Prostate gland (tissue), 2 donors: ENCODE data around the gene SH2D2A.

ENCODE experiments used
- POLR2AphosphoS5 ChIP-seq: sonication (generic); formaldehyde crosslinking; IDR thresholded peaks from one replicate; pipeline ENCODE4 v1.6.1; 2017; ENCODE audit warnings: antibody characterized with exemption
- TF ChIP-seq, protein P1 (sequence below), 4 experiments: fragments of 200-600 bp in 2 of 4; fragments of 450-650 bp in 2 of 4; sonication (generic) in 2 of 4; IDR thresholded peaks; 1 replicate in 3 of 4; 2 replicates in 1 of 4; pipeline ENCODE4 v1.5.1; 2016 to 2019; ENCODE audit warnings: antibody characterized with exemption in 4 of 4, mild to moderate bottlenecking in 2 of 4, moderate library complexity in 2 of 4

DNA sequence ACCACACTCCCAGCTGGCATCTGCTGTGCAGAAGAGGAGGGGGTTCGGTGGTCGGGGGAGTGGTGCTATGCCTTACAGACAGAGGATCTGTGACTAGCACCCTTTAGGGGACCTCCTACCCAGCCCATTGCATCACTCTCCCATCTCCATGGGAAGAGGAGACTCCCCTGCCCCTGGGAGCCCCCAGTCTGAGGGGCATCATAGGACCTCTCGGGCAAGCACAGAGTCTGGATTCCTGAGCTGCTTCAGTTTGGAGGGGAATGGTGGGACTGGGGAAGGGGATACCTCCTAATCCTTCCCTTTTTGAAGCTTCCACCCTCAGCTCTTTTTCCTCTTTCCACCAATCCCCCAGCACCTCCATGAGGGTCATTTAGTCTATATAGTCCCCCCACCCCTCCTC lies 40.9 kb upstream of the SH2D2A start:
- TF ChIP-seq POLR2AphosphoS5: no peak
- TF ChIP-seq, protein P1, sequence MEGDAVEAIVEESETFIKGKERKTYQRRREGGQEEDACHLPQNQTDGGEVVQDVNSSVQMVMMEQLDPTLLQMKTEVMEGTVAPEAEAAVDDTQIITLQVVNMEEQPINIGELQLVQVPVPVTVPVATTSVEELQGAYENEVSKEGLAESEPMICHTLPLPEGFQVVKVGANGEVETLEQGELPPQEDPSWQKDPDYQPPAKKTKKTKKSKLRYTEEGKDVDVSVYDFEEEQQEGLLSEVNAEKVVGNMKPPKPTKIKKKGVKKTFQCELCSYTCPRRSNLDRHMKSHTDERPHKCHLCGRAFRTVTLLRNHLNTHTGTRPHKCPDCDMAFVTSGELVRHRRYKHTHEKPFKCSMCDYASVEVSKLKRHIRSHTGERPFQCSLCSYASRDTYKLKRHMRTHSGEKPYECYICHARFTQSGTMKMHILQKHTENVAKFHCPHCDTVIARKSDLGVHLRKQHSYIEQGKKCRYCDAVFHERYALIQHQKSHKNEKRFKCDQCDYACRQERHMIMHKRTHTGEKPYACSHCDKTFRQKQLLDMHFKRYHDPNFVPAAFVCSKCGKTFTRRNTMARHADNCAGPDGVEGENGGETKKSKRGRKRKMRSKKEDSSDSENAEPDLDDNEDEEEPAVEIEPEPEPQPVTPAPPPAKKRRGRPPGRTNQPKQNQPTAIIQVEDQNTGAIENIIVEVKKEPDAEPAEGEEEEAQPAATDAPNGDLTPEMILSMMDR (IDR thresholded peaks at IDR 0.05): no peak
